HG03135 (cell line): ENCODE data around the gene TRABD2A.
A peak's percentile ranks its signal among the peaks of the same experiment; 100 is the strongest.

Experiments
- ATAC-seq: cut with Tn5 transposase; IDR thresholded peaks from one replicate; pipeline ENCODE4 v1.9.1; 2021; ENCODE audit warnings: mild to moderate bottlenecking, moderate library complexity; ENCODE audit not compliant: unreplicated experiment

Gene TRABD2A

DNA sequence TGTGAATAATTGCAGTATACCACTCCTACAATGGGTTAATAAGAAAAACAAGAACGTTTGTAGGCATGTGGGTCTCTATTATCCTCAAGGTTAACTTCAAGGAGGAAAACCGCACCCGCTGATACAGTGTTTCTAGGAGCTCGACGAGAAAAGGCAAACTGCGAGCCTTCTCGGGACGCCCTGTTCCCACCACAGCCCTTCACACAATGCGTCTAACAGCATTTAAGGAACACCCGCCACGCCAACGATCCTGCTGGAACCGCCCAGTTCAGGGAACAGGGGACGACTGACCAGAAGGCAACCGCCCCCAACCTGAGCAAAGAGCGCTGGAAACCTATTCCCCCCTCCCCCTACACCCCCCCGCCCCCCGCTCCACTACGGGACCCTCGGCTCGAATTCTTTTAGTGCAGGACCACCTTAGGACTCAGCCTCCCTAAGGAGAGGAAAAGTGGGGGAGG is 23.9 kb upstream of the TRABD2A start:
- no peak for ATAC-seq

DNA sequence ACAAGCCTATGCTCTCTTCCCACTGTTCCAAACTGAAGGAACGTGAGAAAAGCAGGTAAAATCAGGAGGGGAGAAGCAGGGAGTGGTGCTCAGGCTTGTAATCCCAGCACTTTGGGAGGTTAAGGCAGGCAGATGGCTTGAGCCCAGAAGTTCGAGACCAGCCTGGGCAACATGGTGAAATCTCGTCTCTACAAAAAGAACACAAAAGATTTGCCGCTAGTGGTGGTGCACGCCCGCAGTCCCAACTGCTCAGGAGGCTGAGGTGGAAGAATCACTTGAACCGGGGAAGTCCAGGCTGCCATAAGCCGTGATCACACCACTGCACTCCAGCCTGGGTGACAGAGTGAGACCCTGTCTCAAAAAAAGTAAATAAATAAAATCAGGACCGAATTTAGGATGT is 23.3 kb upstream of the TRABD2A start:
- no peak for ATAC-seq

DNA sequence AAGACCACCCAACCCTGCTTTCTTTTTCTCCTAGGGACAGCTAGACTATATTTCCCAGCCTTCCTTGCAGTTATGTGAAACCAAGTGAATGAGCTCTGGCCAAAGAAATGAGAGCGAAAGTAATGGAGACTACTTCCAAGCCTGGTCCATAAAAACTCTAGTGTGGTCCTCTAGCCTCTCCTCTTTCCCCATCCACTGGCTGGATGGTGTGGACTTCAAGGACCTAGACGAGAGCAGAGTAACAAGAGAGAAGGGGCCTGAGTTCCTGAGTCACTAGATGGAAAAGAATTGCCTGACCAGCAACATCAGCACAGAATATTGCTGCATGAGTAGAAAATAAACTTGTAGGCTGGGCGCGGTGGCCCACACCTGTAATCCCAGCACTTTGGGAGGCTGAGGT is 21.6 kb upstream of the TRABD2A start:
- no peak for ATAC-seq

DNA sequence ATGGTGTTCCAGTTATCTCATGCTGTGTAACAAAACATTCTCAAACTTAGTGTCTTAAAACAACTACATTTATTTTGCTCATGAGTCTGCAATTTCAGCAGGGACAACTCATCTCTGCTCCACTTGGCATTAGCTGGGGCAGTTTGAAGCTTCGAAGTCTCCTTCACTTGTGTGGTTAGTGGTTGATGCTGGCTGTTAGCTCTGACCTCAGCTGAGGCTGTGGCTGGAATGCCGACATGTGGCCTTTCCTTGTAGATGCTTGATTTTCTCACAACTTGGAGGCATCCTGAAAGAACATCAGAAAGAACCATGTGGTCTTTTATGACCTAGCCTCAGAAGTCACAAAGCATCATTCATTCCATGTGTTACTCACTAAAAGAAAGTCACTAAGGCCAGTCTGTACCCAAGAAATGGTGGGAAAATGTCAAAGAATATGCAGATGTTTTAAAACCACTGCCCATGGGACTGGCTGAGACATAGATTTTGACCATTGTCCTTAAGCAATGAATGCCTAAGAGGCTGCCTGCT is 20.8 kb upstream of the TRABD2A start:
- no peak for ATAC-seq

DNA sequence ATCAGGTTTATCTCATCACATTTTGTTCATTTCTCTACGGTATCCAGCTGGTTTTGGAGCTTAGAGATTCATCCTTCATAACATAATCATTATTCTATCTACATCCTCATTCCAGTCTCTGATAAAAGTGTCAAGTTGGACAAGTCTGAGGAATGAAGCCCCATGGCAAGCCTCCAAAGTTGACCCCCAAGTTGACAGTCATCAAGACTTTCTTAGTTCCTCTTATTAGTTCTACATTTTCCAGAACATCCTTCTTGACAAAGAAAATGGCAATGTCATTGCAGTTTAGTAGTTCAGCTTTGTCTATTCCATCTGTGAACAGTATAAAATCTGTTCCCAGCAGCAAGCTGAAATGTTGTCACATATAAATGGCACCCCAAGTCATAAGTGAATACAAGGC is 20.1 kb upstream of the TRABD2A start:
- no peak for ATAC-seq

DNA sequence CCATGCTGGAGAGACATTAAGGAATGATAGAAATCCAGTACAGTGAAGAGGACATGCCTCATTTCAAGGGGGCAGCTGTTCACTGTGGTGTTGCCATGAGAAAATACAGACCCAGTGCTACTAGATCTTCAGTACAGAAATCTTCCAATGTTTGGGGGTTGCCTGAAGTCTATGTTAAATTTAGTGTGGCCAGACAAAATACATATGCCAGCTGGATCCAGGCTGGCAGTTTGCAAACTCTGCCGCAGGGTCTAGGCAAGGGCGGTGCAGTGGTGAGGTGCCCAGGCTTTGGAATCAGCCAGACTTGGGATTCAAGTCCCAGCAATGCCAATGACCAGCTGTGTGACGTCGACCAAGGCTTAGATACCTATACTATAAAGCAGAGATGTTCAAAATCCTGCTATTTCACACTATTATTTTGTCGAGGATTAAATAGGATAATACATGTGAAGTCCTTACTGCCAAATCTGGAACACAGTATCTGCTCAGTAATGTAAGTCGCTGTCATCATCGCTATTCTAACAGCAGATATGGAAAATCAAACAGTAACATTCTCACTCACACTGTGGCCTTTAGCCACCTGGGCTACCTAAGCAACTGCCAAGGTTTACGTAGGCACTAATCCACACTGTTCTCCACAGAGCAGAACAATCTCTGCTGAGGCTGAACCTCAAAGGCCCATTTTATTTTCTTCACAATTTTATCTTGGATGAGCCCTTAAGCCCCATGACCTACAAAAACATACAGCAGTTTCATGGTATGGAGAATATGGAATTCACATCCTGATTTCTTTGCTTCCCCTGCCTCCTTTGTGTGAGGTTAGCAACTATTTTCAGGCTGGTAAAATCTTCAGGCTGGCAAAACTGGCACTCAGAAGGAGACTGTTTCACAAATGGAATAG is 18.7 kb upstream of the TRABD2A start:
- no peak for ATAC-seq

DNA sequence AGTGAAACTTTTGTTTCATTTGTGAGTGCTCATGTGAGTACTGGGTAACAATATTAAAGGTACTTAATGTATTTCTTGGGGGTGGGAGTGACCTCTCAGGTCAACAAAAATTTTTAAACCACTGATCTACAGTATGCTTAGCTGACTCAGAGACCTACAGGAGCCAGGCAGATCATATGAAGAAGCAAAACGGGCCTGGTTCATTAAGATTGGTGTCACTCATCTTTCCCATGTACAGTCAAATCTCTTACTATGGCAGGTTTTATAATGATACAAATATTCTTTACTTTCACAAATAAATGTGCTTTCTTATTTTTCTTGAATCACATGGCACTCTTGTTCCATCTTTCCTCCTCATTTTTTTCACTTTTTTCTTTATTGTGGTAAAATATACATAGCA is 16.9 kb upstream of the TRABD2A start:
- ATAC-seq: no peak

DNA sequence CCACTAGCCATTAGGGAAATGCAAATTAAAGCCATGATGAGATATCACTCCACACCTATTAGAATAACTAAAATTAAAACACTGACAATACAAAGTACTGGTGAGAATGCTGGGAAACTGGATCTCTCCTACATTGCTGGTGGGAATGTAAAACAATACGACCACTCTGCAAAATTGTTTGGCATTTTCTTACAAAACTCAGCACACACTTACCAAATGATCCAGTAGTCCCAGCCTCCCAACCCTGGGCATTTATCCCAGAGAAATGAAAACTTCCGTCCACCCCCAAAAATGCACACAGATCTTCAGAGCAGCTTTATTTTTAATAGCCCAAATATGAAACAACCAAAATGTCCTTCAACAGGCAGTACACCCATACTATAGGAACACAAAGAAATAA is 15.7 kb upstream of the TRABD2A start:
- ATAC-seq: no peak

DNA sequence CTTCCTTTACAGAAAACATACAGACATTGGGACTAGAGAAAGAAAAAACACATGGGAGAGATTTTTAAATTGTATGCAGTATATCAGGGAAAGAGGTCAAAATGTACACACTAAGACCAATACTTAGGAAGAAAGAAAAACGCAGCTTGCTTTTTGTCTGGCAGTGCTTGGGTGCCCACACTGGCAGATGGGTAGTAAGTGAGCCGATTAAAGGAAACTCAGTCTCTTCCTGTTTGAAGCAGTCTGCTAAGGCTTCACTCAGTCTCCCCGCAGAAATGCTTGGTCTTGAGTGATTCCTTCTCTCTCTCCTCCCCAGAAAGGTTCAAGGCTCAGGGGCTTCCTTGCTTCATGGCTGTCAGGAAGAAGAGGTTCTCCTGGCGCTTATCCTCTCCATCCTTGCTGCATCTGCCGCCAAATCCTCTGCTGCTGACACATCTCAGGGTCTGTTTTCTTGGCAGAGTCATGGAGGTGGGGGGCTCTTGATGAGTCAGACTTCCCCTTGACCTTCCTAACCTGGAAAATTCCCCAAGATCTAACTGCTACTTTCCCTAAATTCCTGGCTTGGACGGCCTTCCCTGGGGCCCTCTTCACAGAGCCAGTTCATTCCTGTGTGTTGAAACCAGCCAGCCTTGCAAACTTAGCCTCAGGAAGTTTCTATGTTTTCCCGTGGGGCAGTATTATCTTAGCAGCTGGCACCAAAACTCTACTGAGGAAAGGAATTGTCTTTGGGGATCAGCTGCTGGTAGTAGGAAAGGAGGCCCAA is 14.1 kb upstream of the TRABD2A start:
- no peak for ATAC-seq

DNA sequence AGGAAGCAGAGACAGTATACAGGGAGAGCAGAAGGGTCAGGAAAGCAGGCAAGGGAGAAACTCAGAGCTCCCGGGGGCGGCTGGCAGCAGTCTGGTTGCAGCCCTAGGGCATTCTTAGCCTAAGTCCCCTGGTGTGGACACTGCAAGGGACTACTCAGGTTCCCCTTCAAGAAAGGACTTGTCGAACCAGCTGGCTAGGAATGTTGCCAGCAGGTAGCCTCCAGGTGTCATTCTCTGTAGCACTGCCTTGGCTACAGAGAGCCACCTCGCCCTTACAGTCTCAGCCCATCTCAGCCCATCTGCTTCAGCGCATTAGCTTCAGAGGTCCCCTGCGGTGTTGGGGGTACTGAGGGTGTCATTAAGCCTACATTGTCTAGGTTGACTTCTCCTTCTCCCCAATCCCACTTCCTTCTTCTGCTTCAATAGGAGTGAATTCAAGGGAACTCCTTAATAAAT is 13.3 kb upstream of the TRABD2A start:
- ATAC-seq: no peak

DNA sequence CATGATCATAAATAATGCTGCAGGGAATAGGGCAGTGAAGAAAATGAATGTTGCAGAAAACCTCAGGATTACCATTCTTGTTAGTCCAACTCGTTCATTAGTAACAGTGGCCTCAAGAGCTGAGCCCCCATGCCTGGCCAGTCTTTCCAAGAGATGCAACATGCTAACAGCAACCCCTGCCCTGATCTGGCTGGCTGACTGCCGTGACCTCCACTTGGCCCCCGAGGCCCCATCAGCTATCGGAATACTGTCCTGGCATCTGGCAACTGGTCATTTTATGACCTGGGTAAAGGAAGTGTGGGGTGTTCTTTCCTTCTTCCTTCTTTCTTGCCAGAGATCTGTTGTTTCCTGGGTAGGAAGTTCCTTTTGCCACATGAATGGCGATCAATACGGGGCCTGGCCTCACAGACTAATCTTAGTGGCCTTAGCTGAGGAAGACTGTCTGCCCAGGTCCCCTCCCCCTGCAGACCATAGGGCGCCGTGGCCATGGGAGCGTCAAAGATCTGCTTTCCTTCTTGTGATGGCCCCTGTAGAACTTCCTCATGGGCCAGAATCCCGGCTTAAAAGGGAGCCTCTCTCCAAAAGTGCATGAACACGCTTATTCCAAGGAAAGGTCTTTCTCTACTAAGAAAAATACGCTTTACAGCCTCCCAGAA is 10.6 kb upstream of the TRABD2A start:
- no peak for ATAC-seq

DNA sequence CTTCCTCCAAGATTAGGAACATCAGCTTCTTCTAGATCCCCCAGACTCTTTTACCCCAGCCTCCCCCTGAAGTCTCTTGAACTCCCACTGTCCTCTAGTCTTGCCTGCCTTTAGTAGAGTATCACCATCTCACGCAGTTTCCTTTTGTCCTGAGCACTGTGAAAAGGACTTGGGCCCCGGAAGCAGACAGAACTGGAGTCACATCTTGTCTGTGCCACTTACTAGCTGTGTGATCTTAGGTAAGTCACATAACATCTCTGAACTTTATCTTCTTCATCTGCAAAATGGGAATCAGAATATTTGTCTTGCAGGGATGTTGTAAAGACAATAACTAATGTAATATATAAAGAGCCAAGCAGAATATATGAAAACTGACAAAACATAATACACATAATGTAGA is 8.4 kb upstream of the TRABD2A start:
- ATAC-seq: no peak

DNA sequence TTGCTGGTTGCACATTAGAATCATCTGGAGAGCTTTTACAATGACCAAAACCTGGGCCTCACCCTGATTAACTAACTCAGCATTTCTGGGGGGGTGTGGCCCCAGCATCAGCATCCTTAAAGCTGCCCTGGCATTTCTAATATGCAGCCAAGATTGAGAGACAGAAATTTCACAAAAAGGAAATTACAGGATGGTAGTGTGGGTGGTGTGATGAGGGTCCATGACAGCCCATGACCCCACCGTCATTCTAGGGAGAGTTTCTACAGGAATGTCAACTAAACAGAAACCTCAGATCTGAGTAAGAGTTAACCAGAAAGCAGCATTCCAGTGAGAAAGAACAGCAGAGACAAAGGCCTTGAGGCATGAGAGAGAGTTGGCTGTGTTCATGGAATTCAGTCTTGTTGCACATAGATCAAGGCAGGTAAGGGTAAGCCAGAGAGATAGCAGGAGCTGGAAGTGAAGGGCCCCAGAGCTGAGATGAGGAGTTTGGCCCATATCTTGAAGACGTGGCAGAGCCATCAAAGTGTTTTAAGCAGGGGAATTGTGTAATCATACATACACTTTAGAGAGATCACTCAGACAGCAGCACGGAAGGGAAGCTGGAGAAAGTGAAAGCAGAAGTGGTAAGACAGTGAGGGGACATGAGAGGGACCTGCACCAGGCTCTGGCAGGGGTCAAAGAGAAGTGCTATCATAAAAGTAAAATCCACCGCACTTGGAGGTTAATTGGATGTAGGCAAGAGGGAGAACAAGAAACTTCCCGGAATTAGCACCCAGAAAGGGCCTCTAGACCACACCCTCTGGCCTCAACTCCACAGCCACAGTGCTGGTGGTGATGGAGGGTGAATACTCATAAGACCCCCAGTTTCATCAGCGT is 7.8 kb upstream of the TRABD2A start:
- ATAC-seq: peak; percentile 98

DNA sequence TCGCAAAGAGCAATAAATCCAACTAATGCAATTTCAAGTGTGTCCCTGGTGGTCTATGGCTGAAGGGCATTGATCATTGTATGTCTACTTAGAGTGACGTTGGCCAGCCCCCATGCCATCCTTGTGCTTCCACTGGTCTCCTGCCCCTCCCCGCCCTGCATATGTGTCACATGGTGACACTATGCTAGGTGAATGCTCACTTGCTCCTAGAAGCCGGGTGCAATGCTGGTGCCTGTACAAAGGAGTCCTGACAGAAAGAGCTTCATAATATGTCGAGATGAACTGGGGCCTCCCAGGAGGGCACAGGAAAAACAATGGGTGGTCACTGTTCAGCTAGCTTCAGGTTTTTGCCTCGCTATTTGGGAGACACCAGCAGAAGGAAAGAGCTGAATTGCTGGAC is 5.9 kb upstream of the TRABD2A start:
- ATAC-seq: no peak

DNA sequence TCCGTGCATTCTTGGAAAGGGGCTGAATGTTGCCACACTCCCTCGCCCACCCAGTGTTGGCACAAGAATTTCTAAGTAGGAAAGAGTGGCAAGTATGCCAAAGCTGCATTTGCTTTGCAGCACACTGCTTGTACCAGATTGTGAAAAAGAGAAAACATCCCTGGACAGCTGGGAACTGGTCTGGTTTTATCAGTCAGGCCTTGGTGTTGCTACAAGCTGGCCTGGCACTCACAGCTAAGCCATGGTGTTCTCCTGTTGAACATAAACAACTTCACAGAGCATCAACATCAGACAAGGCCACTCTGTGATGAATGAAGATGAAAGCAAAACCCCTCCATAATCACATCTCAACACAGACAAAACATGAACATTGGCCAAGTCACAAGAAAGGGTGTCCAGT is 4.2 kb upstream of the TRABD2A start:
- ATAC-seq: no peak

DNA sequence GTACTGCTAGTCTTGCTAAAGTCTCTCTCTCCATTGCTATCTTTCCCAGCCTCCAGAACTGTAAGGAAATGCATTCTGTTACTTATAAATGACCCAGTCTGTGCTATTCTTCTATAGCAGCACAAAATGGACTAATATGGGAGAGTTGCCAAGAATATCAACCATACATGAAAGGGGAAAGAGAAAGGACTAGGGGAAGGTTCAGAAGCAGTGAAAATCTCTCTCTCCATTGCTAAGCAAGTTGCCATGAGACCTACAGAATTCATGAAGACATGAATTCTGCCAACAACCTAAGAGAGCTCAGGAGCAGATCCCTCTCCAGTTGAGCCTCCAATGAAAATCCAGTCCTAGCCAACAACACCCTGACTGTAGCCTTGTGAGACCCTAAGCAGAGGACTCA is 3.6 kb upstream of the TRABD2A start:
- no peak for ATAC-seq

DNA sequence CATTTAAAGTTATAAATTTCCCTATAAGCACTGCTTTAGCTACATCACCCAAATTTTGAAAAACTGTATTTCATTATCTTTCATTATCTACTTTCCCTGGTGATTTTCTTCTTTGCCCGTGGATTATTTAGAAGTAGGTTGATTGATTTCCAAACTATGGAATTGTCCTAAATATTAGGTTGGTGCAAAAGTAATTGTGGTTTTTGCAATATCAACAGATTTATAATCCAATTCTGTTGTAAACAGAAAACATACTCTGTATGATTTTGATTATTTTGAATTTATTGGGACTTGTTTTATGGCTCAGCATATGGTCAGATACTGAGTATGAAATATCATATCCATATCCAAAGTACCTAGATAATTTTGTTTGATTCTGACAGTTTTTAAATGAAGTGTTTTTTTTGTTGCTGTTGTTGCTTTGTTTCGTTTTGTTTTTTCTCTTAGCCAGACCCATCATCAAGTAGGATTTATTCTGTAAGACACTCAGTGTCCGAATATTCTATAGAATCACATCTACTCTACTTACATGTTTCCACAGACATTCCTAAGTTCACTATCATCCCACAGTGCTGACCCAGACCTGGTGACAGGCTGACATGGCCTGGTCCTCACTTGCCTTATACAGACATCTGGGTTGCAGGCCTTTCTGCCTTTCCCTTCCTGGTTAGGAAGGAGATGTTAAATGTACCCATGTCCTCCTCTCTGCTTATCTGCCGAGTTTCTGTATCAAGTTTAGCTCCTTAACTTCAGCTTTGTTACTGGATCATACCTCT is 2.1 kb upstream of the TRABD2A start:
- no peak for ATAC-seq

DNA sequence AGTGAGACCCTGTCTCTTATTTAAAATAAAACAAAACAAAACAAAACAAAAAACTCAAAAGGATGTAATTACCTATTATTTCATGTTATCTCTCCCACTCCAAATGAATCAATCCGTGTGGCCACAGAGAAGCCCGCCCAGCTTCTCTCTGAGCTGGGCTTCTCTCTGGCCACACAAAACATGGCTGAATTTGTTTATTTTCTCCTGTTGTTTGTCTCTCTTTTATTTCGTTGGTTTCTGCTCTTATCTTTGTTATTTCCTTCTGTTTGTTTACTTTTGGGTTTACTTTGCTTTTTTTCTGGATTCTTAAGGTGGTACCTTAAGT is 1.5 kb upstream of the TRABD2A start:
- no peak for ATAC-seq

DNA sequence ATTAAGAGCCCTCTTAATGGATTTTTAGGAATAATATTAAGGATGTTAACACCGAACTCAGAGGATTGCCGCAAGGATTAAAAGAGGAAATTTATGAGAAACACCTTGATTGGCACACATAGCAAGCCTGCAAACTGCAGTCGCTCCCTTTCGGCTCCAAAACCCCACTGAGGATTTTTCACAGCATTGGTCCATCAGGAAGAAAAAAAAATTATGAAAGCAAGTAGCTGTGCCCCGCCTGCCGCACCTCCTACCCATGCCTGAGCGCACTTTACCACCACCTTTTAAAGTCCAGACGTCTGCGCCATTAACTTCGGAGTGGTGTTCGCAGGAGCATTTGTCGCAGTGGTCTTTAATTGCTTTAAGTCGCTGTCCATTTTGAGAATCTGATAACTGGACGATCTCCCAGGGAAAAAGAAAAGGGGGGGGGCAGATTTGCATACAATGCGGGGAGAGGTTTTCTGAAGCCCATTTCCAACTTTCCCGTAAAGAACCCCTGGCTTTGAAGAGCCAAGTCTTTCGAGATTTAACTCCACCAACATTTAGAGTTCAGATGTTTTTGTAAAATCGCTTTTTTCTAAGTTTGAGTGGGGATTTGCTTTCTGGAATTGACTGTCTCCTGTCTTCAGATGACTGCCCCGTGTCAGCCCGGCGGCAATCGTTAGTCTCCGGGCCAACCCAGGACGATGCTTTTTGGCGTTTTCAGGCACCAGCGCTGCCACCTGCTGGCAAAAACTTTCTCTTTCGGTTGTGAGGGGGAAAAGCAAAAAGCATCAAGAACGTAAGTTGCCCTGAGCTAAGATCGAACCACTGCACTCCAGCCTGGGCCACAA is 913 bp upstream of the TRABD2A start:
- ATAC-seq: peak; percentile 52
